ENCODE results near the gene TTC21A.
"Not testable (repeated sequence)": the region's sequence is repeated elsewhere in the genome, so short reads cannot be mapped to it uniquely, and the experiment has no call there.

Gene TTC21A

GRCh38 chr3:39107388-39108199 is at the start of gene TTC21A, which contains the start of gene GORASP1:
TSS of gene TTC21A (plus strand) at chr3:39107680. CDS start at chr3:39107838, 158 bp downstream.
TSS of gene GORASP1 (minus strand) at chr3:39107627. CDS start at chr3:39107541, 86 bp downstream.
- peak; percentile 32 for DNase-seq (ENCODE audit: low read depth)

GRCh38 chr3:39061228-39061627 is 46.3 kb upstream of the TTC21A start:
- not testable (repeated sequence) for DNase-seq (ENCODE audit: low read depth)

- DNase-seq (ENCODE audit: low read depth): no peak
These were observed 45.3 kb upstream of the TTC21A start for GRCh38 chr3:39062180-39062579.

GRCh38 chr3:39063143-39063542 is 44.3 kb upstream of the TTC21A start:
- DNase-seq (ENCODE audit: low read depth): no peak

GRCh38 chr3:39064646-39065045 is 42.8 kb upstream of the TTC21A start:
- no peak for DNase-seq (ENCODE audit: low read depth)

- DNase-seq (ENCODE audit: low read depth): no peak
These were observed 42.3 kb upstream of the TTC21A start for GRCh38 chr3:39065197-39065596.

GRCh38 chr3:39067286-39067685 is 40.2 kb upstream of the TTC21A start:
- no peak for DNase-seq (ENCODE audit: low read depth)

- no peak for DNase-seq (ENCODE audit: low read depth)
These were observed 38.9 kb upstream of the TTC21A start for GRCh38 chr3:39068556-39068955.

GRCh38 chr3:39075910-39076309 is 31.6 kb upstream of the TTC21A start:
- DNase-seq (ENCODE audit: low read depth): no peak

GRCh38 chr3:39079530-39079929 is 27.9 kb upstream of the TTC21A start:
- no peak for DNase-seq (ENCODE audit: low read depth)

GRCh38 chr3:39080026-39080425 is 27.5 kb upstream of the TTC21A start:
- no peak for DNase-seq (ENCODE audit: low read depth)

- no peak for DNase-seq (ENCODE audit: low read depth)
These were observed 24.7 kb upstream of the TTC21A start for GRCh38 chr3:39082666-39083313.

GRCh38 chr3:39086144-39086543 is 21.3 kb upstream of the TTC21A start:
- no peak for DNase-seq (ENCODE audit: low read depth)

GRCh38 chr3:39088456-39088855 is 19.0 kb upstream of the TTC21A start:
- DNase-seq (ENCODE audit: low read depth): no peak

- DNase-seq (ENCODE audit: low read depth): no peak
These were observed 18.6 kb upstream of the TTC21A start for GRCh38 chr3:39088889-39089288.

GRCh38 chr3:39090922-39091321 is 16.6 kb upstream of the TTC21A start:
- no peak for DNase-seq (ENCODE audit: low read depth)

GRCh38 chr3:39094851-39095677 is 12.4 kb upstream of the TTC21A start:
- no peak for DNase-seq (ENCODE audit: low read depth)

- no peak for DNase-seq (ENCODE audit: low read depth)
These were observed 11.7 kb upstream of the TTC21A start for GRCh38 chr3:39095778-39096177.

GRCh38 chr3:39096775-39097174 is 10.7 kb upstream of the TTC21A start:
- no peak for DNase-seq (ENCODE audit: low read depth)

GRCh38 chr3:39097716-39098472 is 9.6 kb upstream of the TTC21A start:
- no peak for DNase-seq (ENCODE audit: low read depth)

- no peak for DNase-seq (ENCODE audit: low read depth)
These were observed 8.9 kb upstream of the TTC21A start for GRCh38 chr3:39098473-39099000.

- no peak for DNase-seq (ENCODE audit: low read depth)
These were observed 8.2 kb upstream of the TTC21A start for GRCh38 chr3:39099242-39099641.

Measured in stimulated activated CD8-positive, alpha-beta memory T cell treated with anti-CD3 and anti-CD28 coated beads, Interleukin-12 subunit alpha, Interleukin-12 subunit beta, amount 100 ng/mL, for 1 hour (primary cell).